Endothelial cell of umbilical vein (primary cell): ENCODE measurements around the gene NYAP2. TPM values are rescaled to one million over a fixed set of nuclear protein-coding genes. Genes with fewer than 3 reads are reported as not detected.

Experiments used
- BruUV-seq: library from RNA; stranded (reverse); fragments of 400-500 nt; replicated peaks from 2 replicates; lab custom pipeline; 2021; lab: Mats Ljungman, UMichigan
- CTCF ChIA-PET: fragments of 300-600, 350-600 bp; sonication (Branson Sonifier 250); formaldehyde crosslinking; loops from one replicate; lab custom pipeline; 2021; ENCODE audit warnings: antibody characterized with exemption, inconsistent platforms; lab: Charles Lee
- POLR2A ChIA-PET: fragments of 300-600, 350-600 bp; sonication (Branson Sonifier 250); formaldehyde crosslinking; loops from one replicate; lab custom pipeline; 2021; ENCODE audit warnings: antibody characterized with exemption, inconsistent platforms; lab: Charles Lee
- DNase-seq: peaks from one replicate; pipeline ENCODE4 v3.0.0-alpha.2; 2011; ENCODE audit warnings: low read depth, low spot score
- FAIRE-seq: peaks from 2 replicates; lab custom pipeline; 2011; peaks lifted over from hg19 to GRCh38; lab: Jason Lieb, UNC
- H2AFZ ChIP-seq: 2 replicates; pipeline ENCODE4 v1.6.0; 2012; ENCODE audit warnings: low read depth, low read length, control low read depth, inconsistent platforms
- H3K27ac ChIP-seq: 2 replicates; pipeline ENCODE4 v1.5.1; 2011; ENCODE audit warnings: low read depth, mild to moderate bottlenecking, control low read depth, low read length, moderate library complexity; ENCODE audit not compliant: insufficient read depth
- H3K27me3 ChIP-seq, 2 experiments: 2 replicates each; pipeline versions ENCODE4 v1.6.0 to v1.6.1; 2011; ENCODE audit warnings: low read length in 2 of 2, mixed read lengths in 1 of 2; ENCODE audit not compliant: control insufficient read depth in 2 of 2, insufficient read depth in 2 of 2
- H3K36me3 ChIP-seq, 2 experiments: 2 replicates in 1 of 2; 3 replicates in 1 of 2; pipeline ENCODE4 v1.5.1; 2011; ENCODE audit warnings: low read length in 2 of 2, mild to moderate bottlenecking in 1 of 2, moderate library complexity in 1 of 2; ENCODE audit not compliant: control insufficient read depth in 2 of 2, insufficient read depth in 2 of 2; ENCODE audit errors: extremely low read depth in 1 of 2
- H3K4me1 ChIP-seq: 3 replicates; pipeline ENCODE4 v1.5.1; 2011; ENCODE audit warnings: mild to moderate bottlenecking, low read length; ENCODE audit not compliant: control insufficient read depth, insufficient read depth; ENCODE audit errors: extremely low read depth
- H3K4me2 ChIP-seq: 2 replicates; pipeline ENCODE4 v1.6.1; 2011; ENCODE audit warnings: low read length, control low read depth, mixed read lengths; ENCODE audit not compliant: insufficient read depth
- H3K4me3 ChIP-seq, 3 experiments: fragments of 200-600 bp in 1 of 3; sonication (generic), shearing (Covaris generic) in 1 of 3; replicated peaks in 1 of 3; 2 replicates each; pipeline ENCODE4 v1.5.1; 2011 to 2016; ENCODE audit warnings: control low read depth in 3 of 3, low read length in 3 of 3, mild to moderate bottlenecking in 2 of 3, inconsistent platforms in 1 of 3, low read depth in 1 of 3, moderate library complexity in 1 of 3; ENCODE audit not compliant: insufficient read depth in 1 of 3
- H3K79me2 ChIP-seq: 2 replicates; pipeline ENCODE4 v1.6.0; 2012; ENCODE audit warnings: low read length, inconsistent platforms; ENCODE audit not compliant: control insufficient read depth, insufficient read depth
- H3K9ac ChIP-seq: replicated peaks from 2 replicates; pipeline ENCODE3; 2011; ENCODE audit warnings: low read length, control low read depth; ENCODE audit not compliant: insufficient read depth; ENCODE audit errors: extremely low read depth
- H3K9me1 ChIP-seq: replicated peaks from 3 replicates; pipeline ENCODE4 v1.6.0; 2011; ENCODE audit warnings: mild to moderate bottlenecking, low read length; ENCODE audit not compliant: control insufficient read depth, insufficient read depth; ENCODE audit errors: extremely low read depth
- H3K9me3 ChIP-seq: replicated peaks from 2 replicates; pipeline ENCODE4 v1.5.1; 2012; ENCODE audit warnings: low read length, inconsistent platforms; ENCODE audit not compliant: control insufficient read depth, insufficient read depth
- H4K20me1 ChIP-seq: replicated peaks from 2 replicates; pipeline ENCODE3; 2011; ENCODE audit warnings: mild to moderate bottlenecking, low read length; ENCODE audit not compliant: control insufficient read depth, insufficient read depth; ENCODE audit errors: extremely low read depth
- EZH2 ChIP-seq: IDR thresholded peaks from 2 replicates; pipeline ENCODE4 v1.6.1; 2012; ENCODE audit warnings: borderline replicate concordance, low read depth, mild to moderate bottlenecking, moderate library complexity, low read length, inconsistent platforms; ENCODE audit not compliant: severe bottlenecking
- FOS ChIP-seq: IDR thresholded peaks from 2 replicates; pipeline ENCODE4 v1.6.1; 2011; ENCODE audit warnings: mild to moderate bottlenecking, low read length, moderate library complexity, borderline replicate concordance; ENCODE audit not compliant: insufficient read depth
- GATA2 ChIP-seq: IDR thresholded peaks from 2 replicates; pipeline ENCODE4 v1.7.0; 2011; ENCODE audit warnings: low read depth, mild to moderate bottlenecking, moderate library complexity, mixed read lengths, low read length; ENCODE audit not compliant: insufficient read length, insufficient read depth
- JUN ChIP-seq: IDR thresholded peaks from 2 replicates; pipeline ENCODE4 v1.6.1; 2011; ENCODE audit warnings: borderline replicate concordance, low read depth; ENCODE audit not compliant: insufficient read length, insufficient read depth
- MAX ChIP-seq: IDR thresholded peaks from 2 replicates; pipeline ENCODE4 v1.6.1; 2011; ENCODE audit not compliant: insufficient read depth, insufficient read length
- MYC ChIP-seq: IDR thresholded peaks from one replicate; pipeline ENCODE4 v1.6.1; 2011; ENCODE audit warnings: mild to moderate bottlenecking, low read depth, low read length
- POLR2A ChIP-seq: IDR thresholded peaks from 2 replicates; pipeline ENCODE4 v1.6.1; 2012; ENCODE audit warnings: low read depth, mild to moderate bottlenecking, control low read depth, low read length
- POLR2AphosphoS5 ChIP-seq: IDR thresholded peaks from 2 replicates; pipeline ENCODE4 v1.6.1; 2012; ENCODE audit warnings: low read depth, mild to moderate bottlenecking, control low read depth, low read length, moderate library complexity; ENCODE audit not compliant: insufficient read depth
- dilution Hi-C: fragments of 300-500 bp; cut with MboI; formaldehyde crosslinking; loops from one replicate; pipeline ENCODE4 v1.15.0; 2019; ENCODE audit warnings: low sequenced_read_pairs; ENCODE audit not compliant: extremely low pct_ligation_motif_present
- intact Hi-C: fragments of 100-400 bp; cut with micrococcal nuclease; formaldehyde crosslinking; loops from one replicate; pipeline ENCODE4 v1.10.0; 2022
- polyA plus RNA-seq, 4 experiments: library from polyadenylated mRNA; depleted of rRNA in 3 of 4; stranded (reverse) in 3 of 4; unstranded in 1 of 4; fragments of >200 nt; gene quantifications; 2 replicates each; pipeline versions ENCODE4 v1.2.1 to v1.2.3, GENCODE V29; 2011 to 2012; ENCODE audit warnings: missing spikeins in 1 of 4
- total RNA-seq: library from RNA; stranded (reverse); gene quantifications from 2 replicates; pipeline ENCODE4 v1.2.3, GENCODE V29; 2021
- TF ChIP-seq, protein P1 (sequence below), 2 donors: IDR thresholded peaks; 1 replicate in 1 of 2; 2 replicates in 1 of 2; pipeline ENCODE4 v1.5.1; 2011; ENCODE audit warnings: low read length in 2 of 2, mild to moderate bottlenecking in 2 of 2, moderate library complexity in 2 of 2, control low read depth in 1 of 2, inconsistent platforms in 1 of 2, low read depth in 1 of 2; ENCODE audit not compliant: insufficient read depth in 1 of 2; ENCODE audit errors: extremely low read depth in 1 of 2

NYAP2 gene
- total and polyA plus RNA-seq, 2 donors (not counting 3 experiments of a cell fraction or from before 2014, with no cell fraction given), result not detected

GRCh38 chr2:225493420-225494099, 94.0 kb downstream of the NYAP2 start:
- TF ChIP-seq POLR2AphosphoS5, result no peak
- TF ChIP-seq GATA2, result no peak
- TF ChIP-seq MYC, result no peak
- no peak for TF ChIP-seq JUN
- TF ChIP-seq FOS, result no peak
- no peak for TF ChIP-seq MAX
- TF ChIP-seq, protein P1, sequence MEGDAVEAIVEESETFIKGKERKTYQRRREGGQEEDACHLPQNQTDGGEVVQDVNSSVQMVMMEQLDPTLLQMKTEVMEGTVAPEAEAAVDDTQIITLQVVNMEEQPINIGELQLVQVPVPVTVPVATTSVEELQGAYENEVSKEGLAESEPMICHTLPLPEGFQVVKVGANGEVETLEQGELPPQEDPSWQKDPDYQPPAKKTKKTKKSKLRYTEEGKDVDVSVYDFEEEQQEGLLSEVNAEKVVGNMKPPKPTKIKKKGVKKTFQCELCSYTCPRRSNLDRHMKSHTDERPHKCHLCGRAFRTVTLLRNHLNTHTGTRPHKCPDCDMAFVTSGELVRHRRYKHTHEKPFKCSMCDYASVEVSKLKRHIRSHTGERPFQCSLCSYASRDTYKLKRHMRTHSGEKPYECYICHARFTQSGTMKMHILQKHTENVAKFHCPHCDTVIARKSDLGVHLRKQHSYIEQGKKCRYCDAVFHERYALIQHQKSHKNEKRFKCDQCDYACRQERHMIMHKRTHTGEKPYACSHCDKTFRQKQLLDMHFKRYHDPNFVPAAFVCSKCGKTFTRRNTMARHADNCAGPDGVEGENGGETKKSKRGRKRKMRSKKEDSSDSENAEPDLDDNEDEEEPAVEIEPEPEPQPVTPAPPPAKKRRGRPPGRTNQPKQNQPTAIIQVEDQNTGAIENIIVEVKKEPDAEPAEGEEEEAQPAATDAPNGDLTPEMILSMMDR (IDR thresholded peaks at IDR 0.05; ENCODE audit: extremely low read depth in 1 of 2, insufficient read depth in 1 of 2, low read depth in 1 of 2, low read length in 2 of 2), result no peak
- TF ChIP-seq EZH2, result no peak
- TF ChIP-seq POLR2A, result no peak
- Histone ChIP-seq H3K27me3 (no peaks in the 10 kb centered on the region), H3K9me3 (no peaks in the 10 kb centered on the region), H3K79me2 (no peaks in the 10 kb centered on the region), H3K4me2 (no peak overlapping the region), H3K4me3 (no peak overlapping the region), H3K4me1 (no peaks in the 10 kb centered on the region), H3K9ac (no peak overlapping the region), H3K36me3 (no peaks in the 10 kb centered on the region), H4K20me1 (no peaks in the 10 kb centered on the region), H3K27ac (no peak overlapping the region), H2AFZ (no peak overlapping the region), H3K9me1 (no peaks in the 10 kb centered on the region)
- no TSS peak for BruUV-seq
- dilution Hi-C loops, result no loop called here
- DNase-seq (no peak), FAIRE-seq (no peak)
- POLR2A ChIA-PET, result no interaction called here
- CTCF ChIA-PET, result no interaction called here
- intact Hi-C loops, result no loop called here
